CD14-positive monocyte (primary cell): ENCODE measurements around the gene LHPP. TPM values are rescaled to one million over a fixed set of nuclear protein-coding genes. Genes with fewer than 3 reads are reported as not detected.
A peak's percentile ranks its signal among the peaks of the same experiment; 100 is the strongest.

Experiments used
- DNase-seq, 3 donors: peaks; one replicate each; pipeline ENCODE4 v3.0.0-alpha.2; 2011 to 2022
- H2AFZ ChIP-seq: 2 replicates; pipeline ENCODE4 v1.6.0; 2012; ENCODE audit warnings: mild to moderate bottlenecking, low read depth, low read length, inconsistent platforms; ENCODE audit not compliant: insufficient read depth, poor library complexity, severe bottlenecking
- H3K27ac ChIP-seq, 2 donors: 1 replicate in 1 of 2; 2 replicates in 1 of 2; pipeline ENCODE4 v1.5.1; 2012 to 2013; ENCODE audit warnings: low read length in 2 of 2, control low read depth in 1 of 2, inconsistent platforms in 1 of 2, low read depth in 1 of 2, mild to moderate bottlenecking in 1 of 2
- H3K27me3 ChIP-seq, 2 donors: one replicate each; pipeline versions ENCODE4 v1.6.0 to v1.6.1; 2011 to 2013; ENCODE audit warnings: low read length in 2 of 2; ENCODE audit not compliant: control insufficient read depth in 2 of 2, insufficient read depth in 2 of 2
- H3K36me3 ChIP-seq, 2 donors: replicated peaks in 1 of 2; 1 replicate in 1 of 2; 2 replicates in 1 of 2; pipeline versions ENCODE4 v1.5.1 to v1.6.1; 2012 to 2013; ENCODE audit warnings: low read length in 2 of 2, control low read depth in 1 of 2, inconsistent platforms in 1 of 2, mild to moderate bottlenecking in 1 of 2; ENCODE audit not compliant: insufficient read depth in 2 of 2, control insufficient read depth in 1 of 2
- H3K4me1 ChIP-seq, 2 donors: 1 replicate in 1 of 2; 2 replicates in 1 of 2; pipeline versions ENCODE4 v1.5.1 to v1.6.1; 2012 to 2013; ENCODE audit warnings: low read length in 2 of 2, control low read depth in 1 of 2, inconsistent platforms in 1 of 2, mild to moderate bottlenecking in 1 of 2, moderate library complexity in 1 of 2; ENCODE audit not compliant: insufficient read depth in 2 of 2, control insufficient read depth in 1 of 2
- H3K4me2 ChIP-seq: replicated peaks from 2 replicates; pipeline ENCODE3; 2012; ENCODE audit warnings: low read length, moderate library complexity, mild to moderate bottlenecking; ENCODE audit not compliant: poor library complexity, severe bottlenecking; ENCODE audit errors: extremely low read depth
- H3K4me3 ChIP-seq, 3 experiments: fragments of 200-600 bp in 1 of 3; sonication (generic) in 1 of 3; replicated peaks in 1 of 3; 1 replicate in 2 of 3; 2 replicates in 1 of 3; pipeline ENCODE4 v1.5.1; 2011 to 2013; ENCODE audit warnings: low read length in 3 of 3, mild to moderate bottlenecking in 3 of 3, control low read depth in 2 of 3, low read depth in 2 of 3, inconsistent platforms in 1 of 3, moderate library complexity in 1 of 3
- H3K79me2 ChIP-seq: 2 replicates; pipeline ENCODE4 v1.6.0; 2012; ENCODE audit warnings: mild to moderate bottlenecking, control low read depth, inconsistent platforms, low read length, moderate library complexity; ENCODE audit not compliant: insufficient read depth
- H3K9ac ChIP-seq: 2 replicates; pipeline ENCODE4 v1.6.0; 2017; ENCODE audit warnings: low read length, mild to moderate bottlenecking; ENCODE audit not compliant: insufficient read depth, poor library complexity, severe bottlenecking
- H3K9me3 ChIP-seq, 2 donors: replicated peaks in 1 of 2; 1 replicate in 1 of 2; 2 replicates in 1 of 2; pipeline versions ENCODE4 v1.5.1 to v1.6.1; 2012 to 2013; ENCODE audit warnings: low read length in 2 of 2, control low read depth in 1 of 2; ENCODE audit not compliant: control insufficient read depth in 1 of 2, insufficient read depth in 1 of 2
- H4K20me1 ChIP-seq: 2 replicates; pipeline ENCODE4 v1.6.0; 2012; ENCODE audit warnings: mild to moderate bottlenecking, low read length, control low read depth, moderate library complexity; ENCODE audit not compliant: insufficient read depth
- H3K27ac Mint-ChIP-seq, 7 donors: one replicate each; pipeline ENCODE4 v1.8.0; 2020; ENCODE audit warnings: mild to moderate bottlenecking in 7 of 7, mixed read lengths in 7 of 7, moderate library complexity in 6 of 7, inconsistent platforms in 2 of 7
- H3K27me3 Mint-ChIP-seq, 3 donors: one replicate each; pipeline ENCODE4 v1.8.0; 2021 to 2022; ENCODE audit warnings: low read depth in 3 of 3, mild to moderate bottlenecking in 3 of 3, mixed read lengths in 3 of 3, moderate library complexity in 3 of 3, inconsistent platforms in 1 of 3
- H3K36me3 Mint-ChIP-seq, 2 donors: one replicate each; pipeline ENCODE4 v1.8.0; 2020; ENCODE audit warnings: mixed read lengths in 2 of 2, inconsistent platforms in 1 of 2, mild to moderate bottlenecking in 1 of 2
- H3K4me1 Mint-ChIP-seq: one replicate; pipeline ENCODE4 v1.8.0; 2020; ENCODE audit warnings: mild to moderate bottlenecking, mixed read lengths
- H3K4me3 Mint-ChIP-seq, 2 donors: one replicate each; pipeline ENCODE4 v1.8.0; 2020; ENCODE audit warnings: mild to moderate bottlenecking in 2 of 2, mixed read lengths in 2 of 2, moderate library complexity in 1 of 2
- H3K9me3 Mint-ChIP-seq, 7 donors: one replicate each; pipeline ENCODE4 v1.8.0; 2020 to 2022; ENCODE audit warnings: mixed read lengths in 7 of 7, mild to moderate bottlenecking in 6 of 7, moderate library complexity in 6 of 7, inconsistent platforms in 2 of 7
- WGBS: methylation state at CpG from one replicate; pipeline ENCODE4 v1.1.5; 2013; ENCODE audit warnings: missing lambda C conversion rate; ENCODE audit not compliant: insufficient coverage; 5-methylcytosine and 5-hydroxymethylcytosine counted together
- intact Hi-C, 2 donors: fragments of 100-400 bp; cut with micrococcal nuclease; formaldehyde crosslinking; loops; one replicate each; pipeline versions ENCODE4 v1.15.0 to v1.15.1; 2023
- polyA plus RNA-seq, 3 donors: library from polyadenylated mRNA; depleted of rRNA in 1 of 3; unstranded in 2 of 3; stranded (reverse) in 1 of 3; fragments of 300-500 nt in 2 of 3; fragments of >200 nt in 1 of 3; fragmentation: Illumina TruSeq in 2 of 3; gene quantifications; 1 replicate in 2 of 3; 2 replicates in 1 of 3; pipeline ENCODE4 v1.2.3, GENCODE V29; 2012 to 2021
- TF ChIP-seq, protein P1 (sequence below): fragments of 200-600 bp; IDR thresholded peaks from one replicate; pipeline ENCODE4 v1.8.0; 2022; ENCODE audit warnings: antibody characterized with exemption, mild to moderate bottlenecking

Gene LHPP
- polyA plus RNA-seq, 3 donors = 15.2 to 20.6 (median 19.5) TPM

DNA sequence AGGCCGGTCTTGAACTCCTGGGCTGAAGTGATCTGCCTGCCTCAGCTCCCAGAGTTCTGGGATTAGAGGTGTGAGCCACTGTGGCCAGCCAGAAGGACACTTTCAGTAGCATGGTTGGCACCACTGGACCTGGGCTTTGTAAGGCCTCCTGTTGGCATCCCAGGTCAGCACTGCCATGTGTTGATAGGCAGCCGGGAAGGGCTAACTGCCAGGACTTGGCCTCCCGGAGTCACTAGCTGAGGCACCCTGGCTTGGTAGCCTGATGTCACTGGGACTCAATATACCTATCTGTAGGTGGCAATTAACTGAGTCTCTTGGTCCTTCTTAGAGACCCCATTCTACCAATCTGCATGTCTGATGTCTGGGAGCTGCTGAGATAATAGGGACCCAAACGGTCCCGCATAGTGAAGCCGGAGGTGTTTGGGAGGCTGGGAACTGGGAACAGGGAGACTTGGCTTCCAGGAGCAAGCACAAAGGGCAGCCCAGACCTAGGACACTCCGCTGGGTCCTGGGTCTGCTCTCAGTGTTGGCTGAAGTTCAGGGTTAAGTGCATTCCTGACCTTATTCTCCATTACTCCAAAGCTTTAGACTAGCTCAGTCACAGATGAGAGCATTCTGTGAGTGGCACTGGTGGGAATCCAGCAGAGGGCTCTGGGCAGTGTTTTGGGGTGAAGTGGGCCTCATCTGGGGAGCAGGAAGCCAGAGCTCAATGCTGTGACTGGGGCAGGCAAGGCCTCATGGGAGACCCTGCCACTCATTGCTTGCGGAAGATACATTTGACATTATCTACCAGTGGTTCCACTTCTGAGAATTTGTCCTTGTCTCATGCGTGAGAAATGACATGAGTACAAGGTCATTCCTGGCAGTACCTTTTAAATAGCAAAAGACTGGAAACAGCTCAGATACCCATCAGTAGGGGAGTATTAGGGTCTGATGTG is 2.7 kb downstream of the LHPP start:
- WGBS = 100% methylated on average over 4 of the region's 9 CpGs
- no peak overlapping the region for H3K4me2 ChIP-seq
- H3K27ac ChIP-seq = no peak overlapping the region
- H3K4me1 ChIP-seq = peaks cover 17 to 23% of the 10 kb centered on the region in 2 donors
- H3K79me2 ChIP-seq = no peaks in the 10 kb centered on the region
- H3K36me3 ChIP-seq = no peaks in the 10 kb centered on the region
- H3K4me3 ChIP-seq = no peak overlapping the region
- Mint-ChIP-seq H3K4me1 (peaks cover 31% of the 10 kb centered on the region), H3K9me3 (peaks cover 0 to 3% (median 0%) of the 10 kb centered on the region in 7 donors), H3K27me3 (peaks cover 0 to 10% (median 0%) of the 10 kb centered on the region in 3 donors), H3K27ac (peak overlapping the region in 3 of 7 donors; percentile 19 to 62 (median 28)), H3K36me3 (peaks cover 2 to 6% of the 10 kb centered on the region in 2 donors), H3K4me3 (no peak overlapping the region)
- H4K20me1 ChIP-seq = peaks cover 10% of the 10 kb centered on the region
- TF ChIP-seq, protein P1, sequence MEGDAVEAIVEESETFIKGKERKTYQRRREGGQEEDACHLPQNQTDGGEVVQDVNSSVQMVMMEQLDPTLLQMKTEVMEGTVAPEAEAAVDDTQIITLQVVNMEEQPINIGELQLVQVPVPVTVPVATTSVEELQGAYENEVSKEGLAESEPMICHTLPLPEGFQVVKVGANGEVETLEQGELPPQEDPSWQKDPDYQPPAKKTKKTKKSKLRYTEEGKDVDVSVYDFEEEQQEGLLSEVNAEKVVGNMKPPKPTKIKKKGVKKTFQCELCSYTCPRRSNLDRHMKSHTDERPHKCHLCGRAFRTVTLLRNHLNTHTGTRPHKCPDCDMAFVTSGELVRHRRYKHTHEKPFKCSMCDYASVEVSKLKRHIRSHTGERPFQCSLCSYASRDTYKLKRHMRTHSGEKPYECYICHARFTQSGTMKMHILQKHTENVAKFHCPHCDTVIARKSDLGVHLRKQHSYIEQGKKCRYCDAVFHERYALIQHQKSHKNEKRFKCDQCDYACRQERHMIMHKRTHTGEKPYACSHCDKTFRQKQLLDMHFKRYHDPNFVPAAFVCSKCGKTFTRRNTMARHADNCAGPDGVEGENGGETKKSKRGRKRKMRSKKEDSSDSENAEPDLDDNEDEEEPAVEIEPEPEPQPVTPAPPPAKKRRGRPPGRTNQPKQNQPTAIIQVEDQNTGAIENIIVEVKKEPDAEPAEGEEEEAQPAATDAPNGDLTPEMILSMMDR = no peak
- no peak overlapping the region for H2AFZ ChIP-seq
- H3K9me3 ChIP-seq = no peaks in the 10 kb centered on the region
- no peak for DNase-seq
- no peak overlapping the region for H3K9ac ChIP-seq
- intact Hi-C loops = loop anchor here in 1 of 2 donors (10.0 kb wide), 1 partner anchor 1309 kb away; the partner anchor contains the start of gene BUB3
- peaks cover 0 to 3% of the 10 kb centered on the region in 2 donors for H3K27me3 ChIP-seq

DNA sequence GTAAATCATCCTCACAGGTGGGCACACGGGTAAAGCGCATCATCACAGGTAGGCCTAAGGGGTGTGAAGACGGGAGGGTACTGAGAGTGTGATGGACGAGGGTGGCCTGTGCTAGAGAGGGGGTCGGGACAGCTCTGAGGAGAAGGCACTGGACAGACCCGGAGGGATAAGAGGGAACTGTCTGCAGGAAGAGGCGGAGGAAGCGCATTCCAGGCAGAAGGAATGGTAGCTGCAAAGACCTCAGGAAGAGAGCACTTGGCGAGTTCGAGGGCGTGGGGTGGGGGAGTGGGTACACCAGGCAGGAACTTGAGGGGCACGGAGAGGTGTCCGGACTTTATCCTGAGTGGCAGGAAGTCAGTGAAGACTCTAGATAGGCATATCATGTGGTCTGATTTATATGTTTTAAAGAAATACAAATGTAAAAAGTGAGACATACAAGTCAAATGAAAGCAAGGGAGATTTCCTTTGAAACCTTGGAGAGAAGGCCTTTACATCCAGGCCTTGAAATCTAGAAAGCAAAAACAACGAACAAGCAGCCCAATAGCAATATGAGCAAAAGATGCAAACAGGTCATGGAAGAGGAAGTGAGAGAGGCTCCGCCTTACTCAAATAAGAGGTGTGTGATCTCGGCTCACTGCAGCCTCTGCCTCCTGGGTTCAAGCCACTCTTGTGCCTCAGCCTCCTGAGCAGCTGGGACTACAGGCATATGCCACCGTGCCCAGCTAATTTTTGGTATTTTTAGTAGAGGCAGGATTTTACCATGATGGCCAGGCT is 3.6 kb downstream of the LHPP start:
- Histone ChIP-seq H3K27ac (no peak overlapping the region), H3K4me1 (peaks cover 17 to 23% of the 10 kb centered on the region in 2 donors), H3K9ac (no peak overlapping the region), H4K20me1 (peaks cover 12% of the 10 kb centered on the region), H3K79me2 (no peaks in the 10 kb centered on the region), H3K27me3 (peaks cover 0 to under 1% of the 10 kb centered on the region in 2 donors), H3K9me3 (no peaks in the 10 kb centered on the region), H3K4me3 (no peak overlapping the region), H3K36me3 (no peaks in the 10 kb centered on the region), H3K4me2 (peak overlapping the region; percentile 15), H2AFZ (no peak overlapping the region)
- Mint-ChIP-seq H3K27ac (peak overlapping the region in 2 of 7 donors; percentile 36 to 62), H3K4me3 (no peak overlapping the region), H3K36me3 (peaks cover 3 to 10% of the 10 kb centered on the region in 2 donors), H3K9me3 (peaks cover 0 to 3% (median 0%) of the 10 kb centered on the region in 7 donors), H3K4me1 (peaks cover 29% of the 10 kb centered on the region), H3K27me3 (peaks cover 0 to 4% (median 0%) of the 10 kb centered on the region in 3 donors)
- DNase-seq = peak; percentile 9 to 21 (median 21)
- intact Hi-C loops = loop anchor here in 1 of 2 donors (10.0 kb wide), 1 partner anchor 1310 kb away; the partner anchor contains the start of gene BUB3
- TF ChIP-seq, protein P1 = no peak
- 54% methylated on average over 15 of the region's 17 CpGs for WGBS
